ENCODE measurements around the gene NDUFA11.

NDUFA11 gene

GRCh38 chr19:5903624-5904351 is at the start of gene NDUFA11:
NDUFA11 (minus strand) TSS chr19:5903790; CDS start chr19:5903708, 82 bp downstream.
- peak; percentile 92 for DNase-seq (ENCODE audit: low spot score)

GRCh38 chr19:5953030-5953589 is 49.5 kb upstream of the NDUFA11 start:
- peak; percentile 52 for DNase-seq (ENCODE audit: low spot score)

GRCh38 chr19:5952193-5953029 is 48.8 kb upstream of the NDUFA11 start:
- DNase-seq (ENCODE audit: low spot score): no peak

GRCh38 chr19:5951338-5951861 is 47.8 kb upstream of the NDUFA11 start:
- DNase-seq (ENCODE audit: low spot score): no peak

GRCh38 chr19:5950741-5951140 is 47.2 kb upstream of the NDUFA11 start:
- no peak for DNase-seq (ENCODE audit: low spot score)

- no peak for DNase-seq (ENCODE audit: low spot score)
Observed at GRCh38 chr19:5949792-5950305, 46.3 kb upstream of the NDUFA11 start.

- DNase-seq (ENCODE audit: low spot score): no peak
Observed at GRCh38 chr19:5948752-5949564, 45.4 kb upstream of the NDUFA11 start.

- no peak for DNase-seq (ENCODE audit: low spot score)
Observed at GRCh38 chr19:5947435-5947834, 43.8 kb upstream of the NDUFA11 start.

GRCh38 chr19:5943623-5944022 is 40.0 kb upstream of the NDUFA11 start:
- no peak for DNase-seq (ENCODE audit: low spot score)

GRCh38 chr19:5943045-5943444 is 39.5 kb upstream of the NDUFA11 start:
- no peak for DNase-seq (ENCODE audit: low spot score)

- DNase-seq (ENCODE audit: low spot score): no peak
Observed at GRCh38 chr19:5941673-5942072, 38.1 kb upstream of the NDUFA11 start.

GRCh38 chr19:5940260-5941208 is 36.9 kb upstream of the NDUFA11 start:
- DNase-seq (ENCODE audit: low spot score): no peak

- DNase-seq (ENCODE audit: low spot score): no peak
Observed at GRCh38 chr19:5937550-5937949, 34.0 kb upstream of the NDUFA11 start.

- no peak for DNase-seq (ENCODE audit: low spot score)
Observed at GRCh38 chr19:5936292-5936592, 32.7 kb upstream of the NDUFA11 start.

GRCh38 chr19:5935473-5936291 is 32.1 kb upstream of the NDUFA11 start:
- peak; percentile 48 for DNase-seq (ENCODE audit: low spot score)

GRCh38 chr19:5934774-5935472 is 31.3 kb upstream of the NDUFA11 start:
- no peak for DNase-seq (ENCODE audit: low spot score)

GRCh38 chr19:5934069-5934401 is 30.4 kb upstream of the NDUFA11 start:
- peak; percentile 47 for DNase-seq (ENCODE audit: low spot score)

- peak; percentile 62 for DNase-seq (ENCODE audit: low spot score)
Observed at GRCh38 chr19:5933391-5934068, 29.9 kb upstream of the NDUFA11 start.

Data from kidney capillary endothelial cell (primary cell).